ENCODE data around the gene ERI3. TPM values are rescaled to one million over a fixed set of nuclear protein-coding genes. Genes with fewer than 3 reads are reported as not detected.

The ERI3 gene
- total and polyA plus RNA-seq, 2 of the 13 experiments (the other 11 are each of a cell fraction or from before 2014, with no cell fraction given): 35.6 to 35.9 TPM

DNA sequence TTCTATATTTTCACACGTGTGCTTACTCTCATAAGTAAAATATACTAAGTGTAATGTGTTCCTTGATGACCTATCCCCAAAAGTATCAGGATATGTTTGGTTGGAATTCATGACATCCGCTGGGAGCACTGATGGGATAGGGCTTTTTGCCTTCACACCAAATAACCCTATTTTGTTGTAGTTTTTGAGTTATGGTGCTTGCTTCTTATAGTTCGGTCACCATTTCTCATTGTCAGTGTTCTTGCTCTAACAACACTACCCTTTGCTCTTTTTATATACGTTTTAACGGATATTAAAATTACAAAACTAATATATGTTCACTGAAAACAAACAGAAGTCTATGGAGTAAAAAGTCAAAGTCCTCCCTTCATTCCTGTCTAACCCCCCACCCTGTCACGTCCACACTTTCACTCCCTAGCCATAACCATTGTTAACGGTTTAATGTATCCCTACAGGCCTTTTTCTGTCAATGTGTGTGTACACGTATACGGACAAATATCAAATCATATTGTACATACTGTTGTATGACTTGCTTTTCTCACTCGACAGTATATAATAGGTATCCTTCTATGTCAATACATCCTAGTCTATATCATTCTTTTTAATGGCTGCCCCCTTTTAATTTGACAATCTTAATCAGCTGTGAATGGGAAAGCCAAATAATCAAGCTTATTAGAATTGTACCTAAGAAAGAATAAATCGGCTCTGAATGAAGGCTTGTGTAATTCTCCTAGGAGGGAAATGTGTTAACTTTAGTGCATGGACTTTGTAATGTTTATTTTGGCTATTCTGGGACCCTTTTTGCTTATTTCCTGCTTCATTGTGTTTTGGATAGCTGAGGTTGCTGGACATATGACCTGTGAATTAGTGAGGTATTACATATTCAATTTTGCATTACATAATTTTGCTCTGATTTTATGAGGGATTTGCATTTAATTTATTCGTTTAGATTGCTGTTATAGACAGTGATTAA is 46.5 kb upstream of the ERI3 start (continued):
- TF ChIP-seq IKZF4 (CRISPR knock-in tag; IDR thresholded peaks at IDR 0.05; ENCODE audit: borderline replicate concordance, low read depth, not compliant biosample characterization) (no peak), XRCC5 (optimal IDR thresholded peaks at IDR 0.05; ENCODE audit: low read length) (no peak), ZNF782 (CRISPR knock-in tag; IDR thresholded peaks at IDR 0.05; ENCODE audit: borderline replicate concordance) (no peak), SRSF1 (optimal IDR thresholded peaks at IDR 0.05; ENCODE audit: low read depth, low read length) (no peak), HOXA7 (CRISPR knock-in tag; IDR thresholded peaks at IDR 0.05) (no peak), NRL (CRISPR knock-in tag; IDR thresholded peaks at IDR 0.05; ENCODE audit: borderline replicate concordance) (no peak), RBM22 (optimal IDR thresholded peaks at IDR 0.05; ENCODE audit: low read length) (no peak), ZSCAN21 (CRISPR knock-in tag; IDR thresholded peaks at IDR 0.05; ENCODE audit: borderline replicate concordance) (no peak), PPARG (CRISPR knock-in tag; conservative IDR thresholded peaks at IDR 0.05) (peak; percentile 51; the same call in 1 of the 2 replicates), U2AF1 (optimal IDR thresholded peaks at IDR 0.05; ENCODE audit: low read depth, low read length) (no peak), HNF4A (CRISPR knock-in tag; IDR thresholded peaks at IDR 0.05) (peak; percentile 75), ZSCAN30 (CRISPR knock-in tag; IDR thresholded peaks at IDR 0.05) (no peak), ZFYVE20 (CRISPR knock-in tag; IDR thresholded peaks at IDR 0.05; ENCODE audit: borderline replicate concordance, low read depth) (no peak), ZNF558 (CRISPR knock-in tag; IDR thresholded peaks at IDR 0.05; ENCODE audit: borderline replicate concordance) (no peak), POGZ (CRISPR knock-in tag; IDR thresholded peaks at IDR 0.05) (0 out of 2 replicates have a peak, but pooled peaks have one; percentile 18)
- TF ChIP-seq, protein P1, sequence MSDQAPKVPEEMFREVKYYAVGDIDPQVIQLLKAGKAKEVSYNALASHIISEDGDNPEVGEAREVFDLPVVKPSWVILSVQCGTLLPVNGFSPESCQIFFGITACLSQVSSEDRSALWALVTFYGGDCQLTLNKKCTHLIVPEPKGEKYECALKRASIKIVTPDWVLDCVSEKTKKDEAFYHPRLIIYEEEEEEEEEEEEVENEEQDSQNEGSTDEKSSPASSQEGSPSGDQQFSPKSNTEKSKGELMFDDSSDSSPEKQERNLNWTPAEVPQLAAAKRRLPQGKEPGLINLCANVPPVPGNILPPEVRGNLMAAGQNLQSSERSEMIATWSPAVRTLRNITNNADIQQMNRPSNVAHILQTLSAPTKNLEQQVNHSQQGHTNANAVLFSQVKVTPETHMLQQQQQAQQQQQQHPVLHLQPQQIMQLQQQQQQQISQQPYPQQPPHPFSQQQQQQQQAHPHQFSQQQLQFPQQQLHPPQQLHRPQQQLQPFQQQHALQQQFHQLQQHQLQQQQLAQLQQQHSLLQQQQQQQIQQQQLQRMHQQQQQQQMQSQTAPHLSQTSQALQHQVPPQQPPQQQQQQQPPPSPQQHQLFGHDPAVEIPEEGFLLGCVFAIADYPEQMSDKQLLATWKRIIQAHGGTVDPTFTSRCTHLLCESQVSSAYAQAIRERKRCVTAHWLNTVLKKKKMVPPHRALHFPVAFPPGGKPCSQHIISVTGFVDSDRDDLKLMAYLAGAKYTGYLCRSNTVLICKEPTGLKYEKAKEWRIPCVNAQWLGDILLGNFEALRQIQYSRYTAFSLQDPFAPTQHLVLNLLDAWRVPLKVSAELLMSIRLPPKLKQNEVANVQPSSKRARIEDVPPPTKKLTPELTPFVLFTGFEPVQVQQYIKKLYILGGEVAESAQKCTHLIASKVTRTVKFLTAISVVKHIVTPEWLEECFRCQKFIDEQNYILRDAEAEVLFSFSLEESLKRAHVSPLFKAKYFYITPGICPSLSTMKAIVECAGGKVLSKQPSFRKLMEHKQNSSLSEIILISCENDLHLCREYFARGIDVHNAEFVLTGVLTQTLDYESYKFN (CRISPR knock-in tag; conservative IDR thresholded peaks at IDR 0.05): peak; percentile 85
- TF ChIP-seq, protein P2, sequence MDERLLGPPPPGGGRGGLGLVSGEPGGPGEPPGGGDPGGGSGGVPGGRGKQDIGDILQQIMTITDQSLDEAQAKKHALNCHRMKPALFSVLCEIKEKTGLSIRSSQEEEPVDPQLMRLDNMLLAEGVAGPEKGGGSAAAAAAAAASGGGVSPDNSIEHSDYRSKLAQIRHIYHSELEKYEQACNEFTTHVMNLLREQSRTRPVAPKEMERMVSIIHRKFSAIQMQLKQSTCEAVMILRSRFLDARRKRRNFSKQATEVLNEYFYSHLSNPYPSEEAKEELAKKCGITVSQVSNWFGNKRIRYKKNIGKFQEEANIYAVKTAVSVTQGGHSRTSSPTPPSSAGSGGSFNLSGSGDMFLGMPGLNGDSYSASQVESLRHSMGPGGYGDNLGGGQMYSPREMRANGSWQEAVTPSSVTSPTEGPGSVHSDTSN (CRISPR knock-in tag; IDR thresholded peaks at IDR 0.05): no peak
- TF ChIP-seq, protein P3, sequence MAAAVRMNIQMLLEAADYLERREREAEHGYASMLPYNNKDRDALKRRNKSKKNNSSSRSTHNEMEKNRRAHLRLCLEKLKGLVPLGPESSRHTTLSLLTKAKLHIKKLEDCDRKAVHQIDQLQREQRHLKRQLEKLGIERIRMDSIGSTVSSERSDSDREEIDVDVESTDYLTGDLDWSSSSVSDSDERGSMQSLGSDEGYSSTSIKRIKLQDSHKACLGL (CRISPR knock-in tag; IDR thresholded peaks at IDR 0.05): no peak
- TF ChIP-seq, protein P4, sequence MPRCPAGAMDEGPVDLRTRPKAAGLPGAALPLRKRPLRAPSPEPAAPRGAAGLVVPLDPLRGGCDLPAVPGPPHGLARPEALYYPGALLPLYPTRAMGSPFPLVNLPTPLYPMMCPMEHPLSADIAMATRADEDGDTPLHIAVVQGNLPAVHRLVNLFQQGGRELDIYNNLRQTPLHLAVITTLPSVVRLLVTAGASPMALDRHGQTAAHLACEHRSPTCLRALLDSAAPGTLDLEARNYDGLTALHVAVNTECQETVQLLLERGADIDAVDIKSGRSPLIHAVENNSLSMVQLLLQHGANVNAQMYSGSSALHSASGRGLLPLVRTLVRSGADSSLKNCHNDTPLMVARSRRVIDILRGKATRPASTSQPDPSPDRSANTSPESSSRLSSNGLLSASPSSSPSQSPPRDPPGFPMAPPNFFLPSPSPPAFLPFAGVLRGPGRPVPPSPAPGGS (CRISPR knock-in tag; IDR thresholded peaks at IDR 0.05): no peak
- TF ChIP-seq, protein P5, sequence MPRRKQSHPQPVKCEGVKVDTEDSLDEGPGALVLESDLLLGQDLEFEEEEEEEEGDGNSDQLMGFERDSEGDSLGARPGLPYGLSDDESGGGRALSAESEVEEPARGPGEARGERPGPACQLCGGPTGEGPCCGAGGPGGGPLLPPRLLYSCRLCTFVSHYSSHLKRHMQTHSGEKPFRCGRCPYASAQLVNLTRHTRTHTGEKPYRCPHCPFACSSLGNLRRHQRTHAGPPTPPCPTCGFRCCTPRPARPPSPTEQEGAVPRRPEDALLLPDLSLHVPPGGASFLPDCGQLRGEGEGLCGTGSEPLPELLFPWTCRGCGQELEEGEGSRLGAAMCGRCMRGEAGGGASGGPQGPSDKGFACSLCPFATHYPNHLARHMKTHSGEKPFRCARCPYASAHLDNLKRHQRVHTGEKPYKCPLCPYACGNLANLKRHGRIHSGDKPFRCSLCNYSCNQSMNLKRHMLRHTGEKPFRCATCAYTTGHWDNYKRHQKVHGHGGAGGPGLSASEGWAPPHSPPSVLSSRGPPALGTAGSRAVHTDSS (CRISPR knock-in tag; conservative IDR thresholded peaks at IDR 0.05): no peak
